HG02588 (cell line): Measurements from ENCODE around the gene KLHL26.
"Not testable (repeated sequence)": the region's sequence is repeated elsewhere in the genome, so short reads cannot be mapped to it uniquely, and the experiment has no call there.

Experiments used
- ATAC-seq: cut with Tn5 transposase; IDR thresholded peaks from one replicate; pipeline ENCODE4 v1.9.1; 2021; ENCODE audit warnings: mild to moderate bottlenecking, moderate library complexity; ENCODE audit not compliant: unreplicated experiment

KLHL26 gene

DNA sequence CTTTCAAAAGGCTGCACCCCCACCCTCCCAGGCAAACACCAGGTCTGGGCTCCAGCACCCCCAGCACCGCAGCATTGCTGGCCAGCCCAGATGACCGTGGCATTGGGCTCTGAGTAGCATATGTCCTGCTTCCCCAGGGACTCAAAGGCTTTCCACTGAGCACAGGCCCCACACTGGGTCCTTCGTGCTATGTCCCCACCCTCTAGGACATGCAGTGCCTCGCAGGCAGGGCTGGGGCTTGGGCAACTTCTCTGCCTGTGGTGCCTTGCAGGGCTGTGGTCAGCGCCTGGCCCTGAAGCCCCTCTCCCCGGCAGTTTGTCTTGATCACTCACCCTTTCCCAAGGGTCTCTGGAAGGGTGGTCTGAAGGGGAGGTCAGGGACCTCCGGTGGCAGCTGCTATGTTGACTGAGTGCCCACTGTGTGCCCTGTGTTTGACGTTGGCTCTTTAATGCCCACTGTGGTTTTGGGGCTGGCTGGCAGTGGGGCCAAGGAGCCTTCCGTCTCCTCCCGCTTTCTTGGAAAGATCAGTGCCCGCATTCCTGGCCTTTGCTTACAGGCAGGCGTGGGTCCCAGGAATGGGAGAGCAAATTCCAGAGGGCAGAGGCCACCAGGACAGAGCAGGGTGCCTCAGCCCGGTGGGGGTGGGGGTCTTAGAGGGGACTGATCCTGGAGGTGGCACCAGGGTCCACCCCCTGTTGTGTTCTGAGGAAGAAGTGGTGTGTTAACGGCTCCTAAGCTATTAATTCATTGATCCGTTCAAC lies 26.3 kb downstream of the KLHL26 start:
- ATAC-seq = no peak

DNA sequence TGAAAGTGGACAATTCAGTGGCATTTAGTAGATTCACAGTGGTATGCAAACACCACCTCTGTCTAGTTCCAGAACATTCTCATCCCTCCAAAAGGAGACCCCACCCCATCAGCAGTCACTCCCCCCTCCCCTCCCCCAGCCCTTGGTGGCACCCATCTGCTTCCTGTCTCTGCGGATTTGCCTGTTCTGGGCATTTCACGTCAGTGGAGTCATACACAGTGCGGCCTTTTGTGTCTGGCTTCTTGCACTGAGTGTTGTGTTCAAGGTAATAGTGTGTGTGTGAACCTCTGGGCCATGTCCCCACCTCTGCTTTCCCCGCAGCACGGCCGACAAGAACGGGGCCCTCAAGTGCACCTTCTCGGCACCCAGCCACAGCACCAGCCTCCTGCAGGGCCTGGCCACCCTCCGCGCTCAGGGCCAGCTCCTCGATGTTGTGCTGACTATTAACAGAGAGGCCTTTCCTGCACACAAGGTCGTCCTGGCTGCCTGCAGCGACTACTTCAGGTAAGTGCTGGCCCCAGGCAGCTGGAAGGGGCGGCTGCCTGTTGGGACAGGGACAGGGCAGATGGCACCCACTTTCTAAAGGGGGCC lies 27.2 kb downstream of the KLHL26 start:
- ATAC-seq = no peak

DNA sequence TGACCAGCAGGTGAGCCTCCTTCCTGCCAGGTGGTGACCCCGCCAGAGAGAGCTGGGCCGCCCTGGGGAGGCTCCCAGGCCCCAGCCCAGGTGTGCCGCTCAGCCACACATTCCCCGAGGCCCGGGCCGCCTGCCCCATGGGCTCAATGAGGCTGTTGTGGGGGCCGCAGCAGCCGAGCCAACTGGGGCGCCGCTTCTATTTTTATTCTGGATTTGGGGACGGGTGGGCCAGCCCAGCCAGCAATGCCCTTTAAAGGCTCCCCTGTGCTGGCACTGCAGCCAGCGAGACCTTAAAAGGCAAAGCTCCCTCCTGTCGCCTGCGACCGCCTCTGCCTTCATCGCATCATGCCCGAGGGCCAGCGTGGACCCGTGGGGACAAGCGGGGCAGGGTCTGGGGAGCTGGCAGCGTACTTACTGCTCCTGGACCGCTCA lies 29.0 kb downstream of the KLHL26 start:
- no peak for ATAC-seq

DNA sequence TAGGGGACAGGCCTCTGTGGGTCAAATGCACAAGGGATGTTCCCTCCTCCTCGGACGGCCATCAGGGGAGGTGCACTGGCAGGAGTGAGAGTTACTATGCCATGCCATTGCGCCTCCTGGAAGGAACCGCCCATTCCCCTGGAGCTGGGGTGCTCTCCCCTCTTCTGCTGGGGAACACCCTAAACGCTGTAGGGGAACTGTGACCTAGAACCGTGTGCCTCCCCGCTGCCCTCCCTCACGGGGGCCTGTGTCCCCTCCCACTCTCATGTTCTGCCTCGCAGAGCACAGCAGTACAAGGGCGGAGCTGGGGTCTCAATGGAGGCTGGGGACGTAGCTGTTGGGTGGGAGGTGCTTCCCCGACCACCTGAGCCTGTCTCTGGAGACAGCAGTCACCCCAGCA lies 29.5 kb downstream of the KLHL26 start:
- ATAC-seq = no peak

DNA sequence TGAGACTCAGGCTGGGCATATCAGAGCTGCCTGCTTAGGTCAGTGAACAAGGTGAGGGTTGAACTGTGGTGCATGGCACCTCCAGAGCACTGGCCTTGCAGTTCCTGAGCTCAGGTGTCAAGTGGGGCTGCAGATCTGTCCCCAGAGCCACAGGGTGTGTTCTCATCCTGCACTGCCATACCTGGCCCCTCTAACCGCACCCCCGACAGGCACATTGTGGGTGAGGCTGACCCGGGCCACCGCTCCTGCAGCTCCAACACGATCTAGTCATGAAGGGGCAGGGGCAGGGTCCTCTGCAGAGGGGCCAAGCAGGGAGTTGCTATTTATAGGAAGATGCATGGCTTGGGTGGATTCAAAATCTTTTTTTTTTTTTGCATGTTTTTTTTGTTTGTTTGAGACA lies 30.0 kb downstream of the KLHL26 start:
- ATAC-seq = no peak

DNA sequence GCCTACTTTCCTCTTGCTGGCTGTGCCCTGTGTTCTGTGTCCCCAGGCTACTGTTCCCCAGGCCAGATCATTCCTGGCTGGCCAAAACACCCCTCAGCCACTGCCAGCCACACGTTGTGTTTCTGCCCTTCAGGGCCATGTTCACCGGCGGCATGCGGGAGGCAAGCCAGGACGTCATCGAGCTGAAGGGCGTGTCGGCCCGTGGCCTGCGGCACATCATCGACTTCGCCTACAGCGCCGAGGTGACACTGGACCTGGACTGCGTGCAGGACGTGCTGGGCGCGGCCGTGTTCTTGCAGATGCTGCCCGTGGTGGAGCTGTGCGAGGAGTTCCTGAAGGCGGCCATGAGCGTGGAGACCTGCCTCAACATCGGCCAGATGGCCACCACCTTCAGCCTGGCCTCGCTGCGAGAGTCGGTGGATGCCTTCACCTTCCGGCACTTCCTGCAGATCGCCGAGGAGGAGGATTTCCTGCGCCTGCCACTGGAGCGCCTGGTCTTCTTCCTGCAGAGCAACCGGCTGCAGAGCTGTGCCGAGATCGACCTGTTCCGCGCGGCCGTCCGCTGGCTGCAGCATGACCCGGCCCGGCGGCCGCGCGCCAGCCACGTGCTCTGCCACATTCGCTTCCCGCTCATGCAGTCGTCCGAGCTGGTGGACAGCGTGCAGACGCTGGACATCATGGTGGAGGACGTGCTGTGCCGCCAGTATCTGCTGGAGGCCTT lies 30.9 kb downstream of the KLHL26 start:
- no peak for ATAC-seq

DNA sequence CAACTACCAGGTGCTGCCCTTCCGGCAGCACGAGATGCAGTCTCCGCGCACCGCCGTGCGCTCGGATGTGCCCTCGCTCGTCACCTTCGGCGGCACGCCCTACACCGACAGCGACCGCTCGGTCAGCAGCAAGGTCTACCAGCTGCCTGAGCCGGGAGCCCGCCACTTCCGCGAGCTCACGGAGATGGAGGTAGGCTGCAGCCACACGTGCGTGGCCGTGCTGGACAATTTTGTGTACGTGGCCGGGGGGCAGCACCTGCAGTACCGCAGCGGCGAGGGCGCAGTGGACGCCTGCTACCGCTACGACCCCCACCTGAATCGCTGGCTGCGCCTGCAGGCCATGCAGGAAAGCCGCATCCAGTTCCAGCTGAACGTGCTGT lies 31.4 kb downstream of the KLHL26 start:
- no peak for ATAC-seq

DNA sequence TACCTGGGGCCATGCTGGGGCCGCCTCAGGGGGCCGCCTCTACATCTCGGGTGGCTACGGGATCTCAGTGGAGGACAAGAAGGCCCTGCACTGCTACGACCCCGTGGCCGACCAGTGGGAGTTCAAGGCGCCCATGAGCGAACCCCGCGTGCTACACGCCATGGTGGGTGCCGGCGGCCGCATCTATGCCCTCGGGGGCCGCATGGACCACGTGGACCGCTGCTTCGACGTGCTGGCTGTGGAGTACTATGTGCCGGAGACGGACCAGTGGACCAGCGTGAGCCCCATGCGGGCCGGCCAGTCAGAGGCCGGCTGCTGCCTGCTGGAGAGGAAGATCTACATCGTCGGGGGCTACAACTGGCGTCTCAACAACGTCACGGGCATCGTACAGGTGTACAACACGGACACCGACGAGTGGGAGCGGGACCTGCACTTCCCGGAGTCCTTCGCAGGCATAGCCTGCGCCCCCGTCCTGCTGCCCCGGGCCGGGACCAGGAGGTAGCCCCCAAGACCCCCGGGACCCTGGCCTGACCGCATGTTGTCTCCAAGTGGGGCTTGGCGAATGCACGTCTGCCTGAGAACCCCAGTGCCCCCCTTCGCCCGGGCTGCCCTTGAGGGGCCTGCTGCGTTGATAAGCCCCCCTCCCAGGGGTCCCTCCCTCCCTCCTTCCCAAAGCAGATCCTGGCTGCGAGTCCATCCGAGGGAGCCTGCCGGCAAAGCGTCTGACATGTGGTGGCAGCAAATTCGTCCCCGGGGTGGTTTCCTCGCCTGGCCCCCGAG lies 32.1 kb downstream of the KLHL26 start:
- ATAC-seq = no peak

DNA sequence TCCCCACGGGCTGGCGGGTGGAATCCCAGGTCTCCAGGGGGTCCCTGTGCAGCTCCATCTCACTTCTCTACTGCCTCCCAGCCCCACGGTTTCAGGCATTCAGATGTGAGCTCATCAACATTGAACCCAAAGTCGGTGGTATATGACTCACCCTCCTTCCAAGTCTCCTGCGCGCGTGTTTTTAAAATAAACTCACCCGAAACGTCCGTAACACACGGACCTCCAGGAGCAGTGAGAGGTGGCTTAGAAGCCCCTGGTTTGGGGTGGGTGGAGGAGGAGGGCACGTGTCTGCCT lies 32.6 kb downstream of the KLHL26 start:
- no peak for ATAC-seq

DNA sequence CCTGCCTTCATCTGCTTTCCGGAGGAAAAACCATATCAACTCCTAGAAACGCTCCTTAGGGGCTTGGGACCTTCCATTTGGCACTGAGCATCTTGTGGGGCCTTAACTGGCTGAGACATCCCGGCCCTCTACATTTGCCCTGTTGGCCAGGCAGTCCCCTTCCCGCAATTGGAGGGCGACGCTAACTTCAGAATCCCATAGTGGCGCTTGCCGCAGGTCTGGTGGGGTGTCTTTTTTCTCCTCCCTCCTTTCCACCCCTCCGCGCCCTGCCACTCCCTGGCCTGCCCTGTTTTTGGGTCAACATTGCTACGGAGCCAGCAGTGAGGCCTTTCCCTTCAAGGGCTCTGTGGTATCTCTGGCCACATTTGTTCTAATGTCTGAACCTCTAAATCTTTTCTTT lies 33.1 kb downstream of the KLHL26 start:
- no peak for ATAC-seq

DNA sequence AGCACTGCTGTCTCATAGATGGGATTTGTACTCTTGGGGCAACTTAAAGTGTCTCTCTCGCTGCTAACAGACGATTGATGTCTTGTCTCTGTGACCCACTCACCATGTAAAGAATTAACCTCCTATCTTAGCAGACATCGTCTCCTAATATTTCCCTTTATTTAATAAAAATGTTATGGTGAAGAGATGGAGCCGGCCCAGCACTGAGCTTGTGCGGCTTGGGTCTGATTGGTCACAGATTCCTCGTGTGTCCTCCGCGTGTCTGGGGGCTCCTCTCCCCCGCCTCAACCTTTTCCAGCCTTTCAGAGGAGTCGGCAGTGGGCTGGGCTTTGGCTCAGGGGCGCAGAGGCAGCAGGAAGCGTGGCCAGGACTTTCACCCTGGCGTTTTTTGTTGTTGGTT lies 33.5 kb downstream of the KLHL26 start:
- ATAC-seq = no peak

DNA sequence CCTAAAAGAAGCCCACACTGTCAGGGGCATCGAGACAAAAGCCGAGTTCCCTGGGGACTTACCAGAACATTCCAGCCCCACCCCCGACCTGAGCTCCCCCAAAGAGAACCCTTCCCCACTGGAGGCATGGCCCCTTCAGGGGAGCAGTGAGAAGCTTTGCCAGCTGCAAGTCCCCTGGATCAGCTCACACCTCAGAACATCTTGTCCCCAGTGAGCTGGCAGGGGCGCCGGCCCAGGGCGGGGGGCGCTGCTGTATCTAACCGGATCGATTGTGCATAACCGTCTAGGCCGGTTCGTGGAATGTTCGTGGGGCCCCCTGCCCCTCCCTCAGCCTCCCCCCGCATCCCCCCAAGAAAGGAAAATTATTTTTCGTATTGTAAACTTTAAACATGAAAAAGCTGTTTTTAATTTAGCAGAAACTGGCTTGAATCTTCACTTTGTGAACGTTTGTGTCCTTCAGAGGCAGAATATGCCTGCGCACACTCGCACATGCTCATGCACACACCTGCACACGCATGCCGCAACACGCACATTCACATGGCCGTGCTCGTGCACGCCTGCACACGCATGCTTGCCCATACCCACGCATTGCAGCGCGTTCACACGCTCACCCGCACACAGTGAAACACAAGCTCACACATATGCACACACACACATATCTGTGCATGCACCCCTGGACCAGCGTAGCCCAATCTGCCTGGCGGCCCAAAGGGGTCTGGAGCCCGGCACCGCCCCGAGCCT lies 34.6 kb downstream of the KLHL26 start:
- no peak for ATAC-seq

DNA sequence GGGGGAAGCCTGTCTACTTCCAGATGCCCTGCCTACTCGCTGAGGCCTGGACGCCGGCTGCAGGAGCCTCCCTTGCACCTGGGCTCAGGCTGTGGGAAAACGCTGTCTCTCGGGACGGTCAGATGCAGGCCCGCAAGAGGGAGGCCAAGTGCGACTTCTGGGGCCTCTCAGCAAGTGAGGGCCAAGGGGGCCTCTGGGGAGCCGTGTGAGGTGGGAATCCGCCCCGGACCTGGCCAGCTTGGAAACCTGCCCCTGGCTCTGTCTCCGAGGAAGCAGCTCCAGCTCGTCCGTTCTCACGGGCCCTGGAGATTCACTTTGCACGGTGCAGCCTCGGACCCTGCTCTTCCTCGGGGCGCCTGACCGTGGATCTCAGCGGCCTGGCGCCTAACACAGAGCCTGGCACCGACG lies 35.2 kb downstream of the KLHL26 start:
- ATAC-seq = no peak

DNA sequence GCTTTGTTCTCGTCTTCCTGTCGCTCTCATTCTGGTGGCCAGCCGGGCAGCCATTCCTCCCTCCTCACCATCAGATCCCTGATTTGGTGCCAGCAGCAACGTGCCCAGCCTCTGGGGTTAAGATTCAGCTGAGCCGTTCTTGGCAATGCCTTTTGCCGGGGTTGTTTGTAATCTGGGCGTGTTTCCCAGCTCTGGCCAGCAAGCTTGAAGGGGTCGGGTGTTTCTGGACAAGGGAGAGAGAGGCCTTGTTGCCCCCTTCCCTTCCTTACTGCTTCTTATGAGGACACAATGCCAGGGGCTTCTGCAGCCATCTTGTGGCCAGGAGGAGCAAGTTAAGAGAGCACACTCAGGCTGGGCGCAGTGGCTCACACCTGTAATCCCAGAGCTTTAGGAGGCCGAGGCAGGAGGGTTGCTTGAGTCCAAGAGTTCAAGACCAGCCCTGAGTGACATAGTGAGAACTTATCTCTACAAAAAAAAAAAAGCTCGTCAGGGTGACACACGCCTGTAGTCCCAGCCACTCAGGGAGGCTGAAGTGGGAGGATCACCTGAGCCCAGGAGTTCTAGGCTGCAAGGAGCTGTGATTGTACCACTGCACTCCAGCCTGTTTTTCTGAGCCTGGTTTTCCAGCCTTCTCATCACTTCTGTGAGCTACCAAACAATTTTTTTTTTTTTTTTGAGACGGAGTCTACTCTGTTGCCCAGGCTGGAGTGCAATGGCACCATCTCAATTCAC lies 35.9 kb downstream of the KLHL26 start:
- no peak for ATAC-seq

DNA sequence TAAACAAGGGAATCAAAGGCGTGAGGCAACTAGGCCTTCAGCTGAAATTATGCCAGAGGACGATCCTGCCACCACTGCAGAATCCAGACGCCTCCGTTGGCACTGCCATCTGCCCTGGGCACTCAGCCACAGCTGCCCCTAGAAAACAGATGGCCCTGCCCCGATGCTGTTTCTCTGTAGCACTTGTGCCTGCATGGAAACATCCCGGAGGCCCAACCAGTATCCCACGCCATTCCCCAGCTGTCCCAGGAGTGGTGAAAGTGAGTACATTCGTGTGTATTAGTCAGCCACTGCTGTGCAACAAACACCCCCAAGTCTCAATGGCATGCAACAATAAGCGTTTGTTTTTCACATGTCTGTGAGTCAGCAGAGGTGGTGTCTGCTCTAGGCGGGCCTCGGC lies 37.8 kb downstream of the KLHL26 start:
- ATAC-seq = no peak

DNA sequence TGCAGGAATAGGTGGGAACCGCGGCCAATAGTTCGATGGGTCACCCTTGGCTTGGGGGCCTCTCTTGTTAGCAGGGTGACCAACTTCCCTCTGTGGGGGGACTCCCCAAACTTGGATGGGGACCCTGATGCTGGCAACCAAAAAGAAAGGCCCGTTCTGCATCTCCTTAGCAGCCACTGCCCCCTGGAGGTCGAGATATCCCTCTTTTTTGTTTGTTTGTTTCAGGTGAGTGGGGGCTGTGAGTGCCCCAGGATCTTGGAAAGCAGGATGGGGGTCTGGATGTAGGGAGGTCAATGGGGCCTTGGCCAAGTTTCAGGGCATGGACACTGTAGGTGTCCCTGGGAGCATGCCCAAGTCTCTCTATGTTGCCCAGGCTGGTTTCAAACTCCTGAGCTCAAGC lies 39.0 kb downstream of the KLHL26 start:
- no peak for ATAC-seq

DNA sequence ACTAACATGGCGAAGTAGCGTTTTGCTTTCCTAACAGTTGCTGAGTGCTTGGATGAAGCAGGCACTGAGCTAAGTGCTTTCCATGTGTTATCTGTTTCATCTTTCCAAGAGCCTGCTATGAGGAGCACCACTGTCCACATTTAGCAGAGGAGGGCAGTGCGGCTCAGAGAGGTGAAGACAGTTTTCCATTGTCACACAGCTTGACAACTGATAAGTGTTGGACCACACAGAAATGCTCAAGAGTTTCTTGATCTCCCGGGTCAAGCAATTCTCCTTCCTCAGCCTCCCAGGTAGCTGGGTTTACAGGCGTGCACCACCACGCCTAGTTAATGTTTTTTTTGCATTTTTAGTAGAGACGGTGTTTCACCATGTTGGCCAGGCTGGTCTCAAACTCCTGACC lies 39.9 kb downstream of the KLHL26 start:
- no peak for ATAC-seq

DNA sequence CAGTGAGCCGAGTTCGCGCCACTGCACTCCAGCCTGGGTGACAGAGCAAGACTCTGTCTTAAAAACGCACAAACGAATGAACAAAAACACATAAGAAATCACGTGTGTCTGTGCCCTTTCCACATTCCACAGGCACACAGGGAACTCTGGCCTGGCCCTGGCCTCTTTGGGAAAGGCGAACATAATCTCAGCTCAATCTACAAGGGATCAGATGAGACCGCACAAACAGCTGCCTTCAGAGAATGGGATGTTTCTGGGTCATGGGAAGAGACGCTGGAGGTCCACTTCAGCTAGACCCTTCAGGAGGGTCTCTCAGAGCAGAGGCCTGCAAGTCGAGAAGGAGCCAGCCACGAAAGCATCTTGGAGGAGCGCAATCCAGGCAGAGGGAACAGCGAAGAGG lies 40.3 kb downstream of the KLHL26 start:
- no peak for ATAC-seq

DNA sequence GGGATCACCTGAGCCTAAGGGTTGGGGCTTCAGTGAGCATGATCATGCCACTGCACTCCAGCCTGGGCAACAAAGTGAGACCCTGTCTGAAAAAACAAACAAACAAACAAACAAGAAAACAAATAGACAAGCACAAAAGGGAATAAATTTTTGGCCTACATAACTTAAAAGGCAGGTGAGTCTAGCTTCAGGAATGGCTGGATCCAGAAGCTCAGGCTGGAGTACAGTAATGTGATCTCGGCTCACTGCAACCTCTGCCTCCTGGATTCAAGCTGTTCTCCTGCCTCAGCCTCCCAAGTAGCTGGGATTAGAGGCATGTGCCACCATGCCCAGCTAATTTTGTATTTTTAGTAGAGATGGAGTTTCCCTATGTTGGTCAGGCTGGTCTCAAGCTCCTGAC lies 43.3 kb downstream of the KLHL26 start:
- ATAC-seq = not testable (repeated sequence)

DNA sequence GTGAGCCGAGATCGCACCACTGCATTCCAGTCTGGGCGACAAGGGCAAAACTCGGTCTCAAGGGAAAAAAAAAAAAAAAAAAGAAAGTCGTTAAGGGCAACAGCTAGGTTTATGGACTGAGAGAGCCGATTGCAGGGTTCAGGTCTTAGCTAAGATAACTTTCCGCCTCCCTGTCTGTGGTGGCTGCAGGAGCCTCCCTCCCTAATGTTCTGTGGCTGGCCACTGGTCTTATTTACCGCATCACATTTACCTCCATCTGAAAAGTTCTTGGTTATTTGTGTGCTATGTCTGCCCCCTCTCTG lies 45.9 kb downstream of the KLHL26 start:
- no peak for ATAC-seq
